ENCODE measurements around the gene BCR. TPM values are rescaled to one million over a fixed set of nuclear protein-coding genes. Genes with fewer than 3 reads are reported as not detected.
"Not testable (repeated sequence)": the region's sequence is repeated elsewhere in the genome, so short reads cannot be mapped to it uniquely, and the experiment has no call there.

BCR gene
- polyA plus RNA-seq, 1 donor, result 13.9 TPM

GRCh38 chr22:23287136-23288095, 107.1 kb downstream of the BCR start:
- no peak for DNase-seq (ENCODE audit: low read depth)

DNA sequence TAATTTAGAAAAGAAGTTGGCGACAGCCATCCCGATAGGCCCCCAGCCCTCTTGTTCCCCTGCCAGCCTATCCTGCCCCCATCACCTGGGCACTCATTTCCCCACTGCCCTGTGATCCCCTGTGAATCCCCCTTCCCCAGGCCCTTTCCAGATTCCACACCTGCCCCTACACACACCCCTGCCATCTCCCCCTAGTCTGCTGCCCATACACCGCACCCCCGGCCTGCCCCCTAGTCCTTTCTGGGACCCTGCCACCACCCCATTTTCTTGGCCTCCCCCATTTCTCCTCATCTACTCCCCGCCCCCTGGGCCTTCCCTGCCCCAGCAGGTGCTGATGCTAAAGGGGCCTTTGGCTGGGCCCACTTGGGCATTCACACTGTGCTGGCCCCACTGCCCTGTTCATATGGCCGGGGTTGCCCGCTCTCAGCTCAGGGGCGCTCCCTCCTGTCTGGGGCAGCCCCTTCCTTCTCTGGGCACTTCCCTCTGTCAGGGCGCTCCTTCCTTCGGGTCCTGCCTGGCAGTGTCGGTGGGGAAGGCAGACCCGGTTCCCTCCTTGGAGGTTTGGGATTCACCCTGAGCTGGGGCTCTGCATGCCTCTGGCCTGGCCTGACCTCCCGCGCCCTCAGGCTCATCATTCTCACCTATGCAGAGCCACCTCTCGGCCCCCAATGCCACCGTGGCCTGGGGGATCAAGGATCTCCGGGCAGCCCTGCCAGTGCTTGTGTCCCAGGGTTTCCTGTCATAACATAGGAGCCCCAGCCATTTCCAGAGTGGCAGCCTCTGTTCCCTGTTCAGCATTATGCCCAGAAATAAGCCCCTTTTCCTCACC, 108.2 kb downstream of the BCR start:
- no peak for DNase-seq (ENCODE audit: low read depth)

DNA sequence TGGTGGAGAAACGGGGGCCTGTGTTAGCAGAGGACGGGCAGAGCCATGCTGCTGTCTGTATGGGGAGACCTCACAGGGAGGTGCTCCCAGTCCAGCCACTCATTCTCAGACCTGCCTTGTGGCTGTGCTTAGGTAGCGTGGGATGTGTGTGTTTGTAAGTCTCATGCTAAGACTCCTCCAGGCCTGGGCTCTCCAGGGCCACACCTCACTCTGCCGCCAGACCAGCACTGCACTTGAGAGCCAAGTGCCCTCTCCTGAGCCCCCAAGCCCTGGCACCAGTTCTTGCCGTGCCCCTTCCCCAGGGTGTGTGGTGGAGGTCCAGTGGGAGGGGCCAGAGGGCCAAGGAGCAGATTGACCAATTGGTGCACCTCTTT, 108.8 kb downstream of the BCR start:
- no peak for DNase-seq (ENCODE audit: low read depth)

GRCh38 chr22:23289851-23290724, 109.8 kb downstream of the BCR start:
- peak; percentile 8 for DNase-seq (ENCODE audit: low read depth)

DNA sequence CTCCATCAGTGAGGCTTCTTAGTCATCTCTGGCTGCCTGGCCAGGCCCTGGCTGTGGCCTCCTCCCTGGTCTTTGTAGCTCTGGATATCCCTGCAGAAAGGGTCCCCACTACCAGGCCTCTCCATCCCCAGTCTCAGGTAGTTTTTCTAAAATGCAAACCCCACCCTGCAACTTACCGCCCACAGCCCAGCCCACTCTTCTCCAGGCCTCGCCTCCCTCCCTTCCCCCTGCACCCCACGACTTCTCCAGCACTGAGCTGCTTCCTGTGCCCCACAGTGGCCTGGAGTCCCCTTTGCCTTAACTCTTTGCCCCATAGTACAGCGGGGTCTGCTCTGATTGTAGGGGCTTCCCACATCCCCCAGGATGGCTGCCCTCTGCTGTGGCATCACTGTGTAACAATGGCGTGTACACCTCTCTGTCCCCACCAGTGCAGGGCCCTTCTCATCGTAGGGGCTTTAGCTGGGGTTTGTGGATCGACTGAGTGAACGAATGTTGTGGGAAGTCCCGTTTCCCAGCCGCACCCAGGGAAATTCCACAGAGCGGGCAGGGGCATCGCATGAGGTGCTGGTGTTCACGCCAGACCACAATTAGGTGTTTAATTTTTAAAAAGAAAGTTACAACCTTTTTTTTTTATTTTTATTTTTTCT, 111.6 kb downstream of the BCR start:
- DNase-seq (ENCODE audit: low read depth), result no peak

- DNase-seq (ENCODE audit: low read depth), result no peak
Measured at GRCh38 chr22:23292453-23293350, 112.4 kb downstream of the BCR start.

GRCh38 chr22:23293720-23294119, 113.4 kb downstream of the BCR start:
- DNase-seq (ENCODE audit: low read depth), result no peak

GRCh38 chr22:23294221-23294620, 113.9 kb downstream of the BCR start:
- no peak for DNase-seq (ENCODE audit: low read depth)

- no peak for DNase-seq (ENCODE audit: low read depth)
Measured at GRCh38 chr22:23300476-23300875, 120.2 kb downstream of the BCR start.

DNA sequence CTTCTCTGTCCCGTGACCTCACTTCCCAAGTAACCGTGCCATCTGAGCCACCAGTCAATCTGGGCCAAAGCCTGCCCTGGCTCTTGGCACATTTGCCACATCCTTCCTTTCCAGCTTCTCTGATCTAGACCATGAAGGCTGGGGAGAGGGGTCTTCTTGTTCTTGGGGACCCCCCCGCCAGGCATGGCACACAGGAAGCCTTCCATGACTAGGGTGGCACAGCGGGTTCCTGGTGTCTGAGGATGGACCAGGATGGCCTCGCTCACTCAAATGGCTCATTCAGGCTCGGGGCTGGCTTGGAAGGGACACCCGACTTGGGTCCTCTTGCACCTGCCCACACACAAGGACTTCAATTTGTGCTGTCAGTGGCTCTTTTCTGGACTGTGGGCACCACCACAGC, 121.3 kb downstream of the BCR start:
- DNase-seq (ENCODE audit: low read depth), result no peak

DNA sequence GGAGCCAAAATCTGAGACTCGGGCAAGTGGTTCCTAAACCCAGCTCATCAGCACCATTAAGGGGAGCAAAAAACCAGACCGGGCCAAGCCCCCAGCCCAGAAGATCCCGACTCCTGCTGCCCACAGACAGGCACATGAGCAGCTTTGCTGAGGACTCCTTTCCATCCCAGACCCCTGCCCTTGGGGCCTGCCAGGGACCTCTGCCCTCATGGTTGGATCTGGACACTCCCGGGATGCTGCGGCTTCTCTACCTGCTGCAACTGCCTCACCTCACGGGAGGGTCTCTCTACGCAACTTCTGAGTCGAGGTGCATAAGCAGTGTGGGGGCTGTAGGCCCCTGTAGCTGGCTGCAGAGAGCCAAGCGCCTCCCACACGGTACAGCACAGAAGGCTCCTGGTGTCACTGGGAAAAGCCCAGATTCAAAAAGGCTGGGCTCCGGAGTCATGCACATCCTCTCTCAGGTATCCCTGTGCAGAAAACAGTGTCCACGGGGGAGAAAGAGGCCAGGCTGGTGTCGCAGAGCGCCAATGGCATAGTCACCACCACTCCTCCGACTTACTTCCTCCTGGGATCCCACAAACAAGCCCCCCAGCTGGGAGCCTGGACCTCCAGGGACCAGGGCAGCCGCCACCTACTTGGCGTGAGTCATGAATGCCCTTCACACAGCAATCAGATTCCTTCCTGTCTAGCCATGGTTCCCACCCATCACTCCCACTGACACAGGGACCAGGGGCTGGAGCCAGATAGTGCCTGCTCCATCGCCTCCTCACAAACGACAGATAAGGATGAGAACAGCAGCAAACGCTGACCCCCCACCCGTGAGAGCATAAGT, 122.1 kb downstream of the BCR start:
- no peak for DNase-seq (ENCODE audit: low read depth)

DNA sequence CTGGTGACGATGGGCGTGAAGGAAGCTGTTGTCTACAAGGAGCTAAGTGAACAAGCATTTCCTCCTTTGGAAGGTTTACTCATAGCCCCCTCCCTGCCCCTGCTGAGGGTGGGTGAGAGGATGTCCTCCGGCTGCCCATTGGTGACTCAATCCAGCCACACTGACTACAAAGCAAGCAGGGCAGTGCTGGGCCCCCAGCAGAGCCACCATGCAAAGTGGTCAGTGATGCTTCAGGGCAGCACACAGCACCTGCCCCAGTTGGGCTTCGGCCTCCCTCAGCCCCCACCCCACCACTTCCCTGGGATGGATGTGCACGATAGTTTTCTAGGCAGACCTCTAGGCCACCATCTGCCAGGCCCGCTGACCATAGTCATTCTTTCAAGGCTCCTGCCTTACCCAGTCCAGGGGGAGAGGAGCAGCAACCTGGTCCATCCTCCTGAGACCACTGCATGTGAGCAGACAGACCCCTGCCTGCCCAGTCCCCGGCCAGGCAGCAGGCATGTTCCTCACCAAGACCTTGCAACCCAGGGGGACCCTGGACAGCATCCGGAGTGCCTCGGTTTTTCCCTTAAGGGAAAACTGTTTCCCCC, 125.1 kb downstream of the BCR start:
- DNase-seq (ENCODE audit: low read depth), result no peak

DNA sequence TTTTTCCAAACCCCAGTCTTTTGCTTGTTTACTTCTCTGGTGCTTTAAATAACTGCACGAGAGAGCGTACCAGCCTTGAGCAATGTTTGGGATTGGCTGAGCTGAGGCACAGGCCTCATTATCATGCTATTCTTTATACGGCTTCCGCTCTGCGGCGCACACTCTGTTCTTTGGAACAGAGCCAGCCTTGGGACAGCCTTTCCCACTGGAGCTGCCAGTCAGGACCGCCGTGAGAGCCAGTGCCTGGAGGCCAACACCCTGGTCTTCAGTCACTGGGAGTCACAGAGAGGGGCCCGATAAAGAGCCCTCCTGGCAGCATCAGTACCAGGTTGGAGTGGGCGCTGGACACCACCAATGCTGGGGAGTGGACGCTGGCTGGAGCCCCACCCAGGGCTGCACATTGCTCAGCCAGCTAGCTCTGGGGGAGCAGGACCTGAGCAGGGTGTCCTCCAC, 125.6 kb downstream of the BCR start:
- DNase-seq (ENCODE audit: low read depth), result no peak

GRCh38 chr22:23306438-23306921, 126.2 kb downstream of the BCR start:
- no peak for DNase-seq (ENCODE audit: low read depth)

DNA sequence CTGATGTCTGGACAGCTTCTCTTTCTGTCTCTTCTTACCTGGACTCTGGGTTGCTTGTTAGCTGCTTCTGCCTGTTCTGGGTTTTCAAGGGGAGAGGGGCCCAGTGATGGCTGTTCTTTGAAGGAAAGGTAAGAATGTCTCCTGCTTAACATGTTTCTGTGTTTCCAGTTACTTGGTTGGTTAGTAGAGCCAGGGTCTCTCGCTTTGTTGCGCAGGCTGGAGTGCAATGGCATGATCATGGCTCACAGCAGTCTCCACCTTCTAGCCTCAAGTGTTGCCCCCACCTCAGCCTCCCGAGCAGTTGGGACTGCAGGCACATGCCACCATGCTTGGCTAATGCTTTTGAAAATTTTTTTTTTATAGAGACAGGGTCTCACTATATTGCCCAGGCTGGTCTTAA, 126.6 kb downstream of the BCR start:
- no peak for DNase-seq (ENCODE audit: low read depth)

- not testable (repeated sequence) for DNase-seq (ENCODE audit: low read depth)
Measured at GRCh38 chr22:23307511-23307910, 127.2 kb downstream of the BCR start.

DNA sequence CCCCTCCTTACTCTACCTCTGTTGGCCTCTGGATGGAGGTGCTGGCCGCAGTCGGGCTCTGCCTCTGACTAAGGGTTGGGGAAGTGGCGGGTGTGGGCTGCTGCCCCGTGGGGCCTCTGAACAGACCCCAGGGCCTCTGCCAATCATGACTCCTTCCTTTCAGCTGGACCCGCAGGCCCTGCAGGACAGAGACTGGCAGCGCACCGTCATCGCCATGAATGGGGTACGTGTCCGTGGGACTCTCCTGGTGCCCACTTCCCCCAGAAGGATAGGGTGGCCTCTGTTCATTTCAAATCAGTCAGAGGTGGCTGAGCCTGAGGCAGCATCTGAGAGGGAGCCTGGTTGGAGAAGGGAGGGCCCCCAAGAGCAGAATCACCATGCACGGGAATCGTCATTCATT, 129.0 kb downstream of the BCR start:
- not testable (repeated sequence) for DNase-seq (ENCODE audit: low read depth)

DNA sequence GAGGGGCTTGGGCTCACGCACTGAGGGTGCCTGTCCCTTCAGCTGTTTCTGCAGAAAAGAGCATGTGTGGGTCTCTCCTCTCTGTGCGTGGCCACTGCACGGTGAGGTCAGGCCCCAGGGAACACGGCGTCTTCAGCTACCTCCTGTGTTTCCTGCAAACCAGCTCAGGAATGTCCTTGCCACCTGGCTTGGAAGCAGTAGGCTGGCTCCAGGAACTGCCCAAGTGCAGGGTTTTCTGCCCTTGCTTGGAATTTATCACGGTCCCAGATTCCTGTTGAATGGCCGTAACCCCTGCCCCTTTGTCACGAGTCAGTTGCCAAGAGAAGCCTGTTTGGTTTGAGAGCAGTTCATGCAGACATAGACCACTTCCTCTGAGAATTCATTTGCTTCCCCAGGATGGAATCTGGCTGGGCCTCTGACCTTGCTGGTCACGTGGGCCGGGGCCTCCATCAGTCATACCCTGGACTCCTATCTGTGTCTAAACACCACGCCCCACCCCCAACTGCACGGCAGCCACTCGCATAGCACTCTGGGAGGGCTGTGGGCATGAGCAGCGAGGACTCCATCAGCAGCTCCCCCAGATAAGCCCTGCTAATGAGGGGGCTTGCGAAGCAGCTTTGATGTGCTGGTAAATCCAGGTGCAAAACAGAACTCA, 130.3 kb downstream of the BCR start:
- not testable (repeated sequence) for DNase-seq (ENCODE audit: low read depth)
